Natural killer cell (primary cell): Measurements from ENCODE around the gene CTBP1. TPM values are rescaled to one million over a fixed set of nuclear protein-coding genes. Genes with fewer than 3 reads are reported as not detected.

ENCODE experiments used
- ATAC-seq, 3 donors: fragments of 150-1000 bp in 2 of 3; fragments of 200-7000 bp in 1 of 3; cut with Tn5 transposase; 1 replicate in 1 of 3; 2 replicates in 2 of 3; pipeline ENCODE4 v1.10.0; 2021; ENCODE audit warnings: mild to moderate bottlenecking in 2 of 3, moderate library complexity in 2 of 3
- DNase-seq, 2 donors: peaks; one replicate each; pipeline versions ENCODE4 v3.0.0 to v3.0.0-alpha.2; 2013 to 2021; ENCODE audit warnings: mixed read lengths in 1 of 2
- H3K27ac ChIP-seq: one replicate; pipeline ENCODE4 v1.5.1; 2013; ENCODE audit warnings: mild to moderate bottlenecking, low read length
- H3K27me3 ChIP-seq: one replicate; pipeline ENCODE4 v1.6.1; 2013; ENCODE audit warnings: low read length; ENCODE audit not compliant: control insufficient read depth, insufficient read depth
- H3K36me3 ChIP-seq: one replicate; pipeline ENCODE4 v1.6.1; 2013; ENCODE audit warnings: low read length; ENCODE audit not compliant: control insufficient read depth, insufficient read depth
- H3K4me1 ChIP-seq: one replicate; pipeline ENCODE4 v1.6.1; 2013; ENCODE audit warnings: low read length; ENCODE audit not compliant: control insufficient read depth, insufficient read depth
- H3K4me3 ChIP-seq: one replicate; pipeline ENCODE4 v1.5.1; 2013; ENCODE audit warnings: low read length
- H3K9me3 ChIP-seq: one replicate; pipeline ENCODE4 v1.6.1; 2013; ENCODE audit warnings: low read length; ENCODE audit not compliant: control insufficient read depth, insufficient read depth
- H3K27ac Mint-ChIP-seq, 2 donors: one replicate each; pipeline ENCODE4 v1.8.0; 2022; ENCODE audit warnings: mild to moderate bottlenecking in 2 of 2, mixed read lengths in 2 of 2, moderate library complexity in 1 of 2
- H3K27me3 Mint-ChIP-seq, 2 donors: one replicate each; pipeline ENCODE4 v1.8.0; 2022; ENCODE audit warnings: low read depth in 2 of 2, mixed read lengths in 2 of 2
- H3K36me3 Mint-ChIP-seq: one replicate; pipeline ENCODE4 v1.8.0; 2022; ENCODE audit warnings: mixed read lengths
- H3K4me1 Mint-ChIP-seq, 2 donors: one replicate each; pipeline ENCODE4 v1.8.0; 2022; ENCODE audit warnings: mixed read lengths in 2 of 2
- H3K4me3 Mint-ChIP-seq: one replicate; pipeline ENCODE4 v1.8.0; 2022; ENCODE audit warnings: mild to moderate bottlenecking, moderate library complexity, mixed read lengths
- H3K9me3 Mint-ChIP-seq, 2 donors: one replicate each; pipeline ENCODE4 v1.8.0; 2022; ENCODE audit warnings: mixed read lengths in 2 of 2
- WGBS: methylation state at CpG from one replicate; pipeline ENCODE4 v1.1.7; 2013; ENCODE audit warnings: missing lambda C conversion rate; ENCODE audit not compliant: insufficient coverage; 5-methylcytosine and 5-hydroxymethylcytosine counted together
- intact Hi-C: fragments of 100-400 bp; cut with micrococcal nuclease; formaldehyde crosslinking; loops from one replicate; pipeline ENCODE4 v1.14.2; 2022
- total RNA-seq, 4 donors: library from RNA; stranded (reverse); fragments of 120-200 nt in 1 of 4; gene quantifications; one replicate each; pipeline versions ENCODE4 v1.2.3 to v1.2.4, GENCODE V29; 2013 to 2022
- TF ChIP-seq, protein P1 (sequence below): fragments of 200-600 bp; IDR thresholded peaks from one replicate; pipeline ENCODE4 v1.8.0; 2022; ENCODE audit warnings: antibody characterized with exemption

Gene CTBP1
- total RNA-seq, 3 donors from 2014 or later (not counting 1 experiment from before 2014, with no cell fraction given) = 384 to 388 (median 388) TPM

DNA sequence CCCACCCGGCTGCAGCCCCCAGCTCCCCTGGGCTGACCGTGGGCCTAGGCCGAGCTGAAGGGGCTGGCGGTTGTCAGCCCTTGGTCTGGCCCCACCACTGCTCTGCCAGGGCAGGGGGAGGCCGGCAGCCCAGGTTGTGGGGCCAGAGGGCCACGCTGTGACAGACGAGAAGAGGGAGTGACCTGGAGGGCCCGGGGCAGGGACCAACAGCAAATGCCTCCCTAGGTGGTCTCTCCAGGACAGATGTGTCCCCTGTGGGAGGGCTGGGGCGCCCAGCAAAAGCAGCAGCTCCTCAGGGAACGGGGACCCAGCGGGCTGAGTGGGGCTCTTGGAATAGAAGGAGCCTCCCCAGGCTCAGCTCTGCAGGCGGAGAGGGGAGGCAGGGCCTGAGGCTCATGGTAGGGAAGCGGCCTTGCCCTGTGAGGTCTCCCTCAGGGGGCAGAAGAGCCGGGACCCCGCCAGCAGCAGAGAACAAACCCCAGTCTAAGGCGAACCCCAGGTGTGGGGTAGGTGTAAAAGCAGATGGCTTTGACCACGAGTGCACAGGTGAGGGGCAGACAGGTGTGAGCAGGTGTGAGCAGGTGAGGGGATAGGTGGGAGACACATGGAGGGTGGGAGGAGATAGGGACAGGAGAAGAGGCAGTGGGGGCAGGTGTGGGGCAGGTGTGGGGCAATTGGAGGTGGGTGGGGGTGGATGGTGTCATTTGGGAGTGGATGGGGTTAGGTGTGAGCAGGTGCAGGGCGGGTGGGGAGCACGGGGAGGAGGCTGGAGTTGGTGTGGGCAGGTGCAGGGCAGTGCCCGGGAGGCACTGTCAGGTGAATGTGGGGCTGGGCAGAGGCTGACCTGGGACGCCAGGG lies 42.4 kb downstream of the CTBP1 start:
- intact Hi-C loops = no loop called here
- Histone ChIP-seq H3K4me1 (peaks cover 73% of the 10 kb centered on the region), H3K4me3 (no peak overlapping the region), H3K27ac (peak overlapping the region; percentile 89), H3K27me3 (no peaks in the 10 kb centered on the region), H3K36me3 (peaks cover 20% of the 10 kb centered on the region), H3K9me3 (no peaks in the 10 kb centered on the region)
- no peaks in the 10 kb centered on the region for H3K9me3 Mint-ChIP-seq
- WGBS = 92% methylated on average over 21 of the region's 21 CpGs
- H3K36me3 Mint-ChIP-seq = no peaks in the 10 kb centered on the region
- H3K4me3 Mint-ChIP-seq = no peak overlapping the region
- DNase-seq = no peak
- ATAC-seq = no peak
- H3K4me1 Mint-ChIP-seq = peaks cover 39 to 55% of the 10 kb centered on the region in 2 donors
- no peaks in the 10 kb centered on the region for H3K27me3 Mint-ChIP-seq
- TF ChIP-seq, protein P1, sequence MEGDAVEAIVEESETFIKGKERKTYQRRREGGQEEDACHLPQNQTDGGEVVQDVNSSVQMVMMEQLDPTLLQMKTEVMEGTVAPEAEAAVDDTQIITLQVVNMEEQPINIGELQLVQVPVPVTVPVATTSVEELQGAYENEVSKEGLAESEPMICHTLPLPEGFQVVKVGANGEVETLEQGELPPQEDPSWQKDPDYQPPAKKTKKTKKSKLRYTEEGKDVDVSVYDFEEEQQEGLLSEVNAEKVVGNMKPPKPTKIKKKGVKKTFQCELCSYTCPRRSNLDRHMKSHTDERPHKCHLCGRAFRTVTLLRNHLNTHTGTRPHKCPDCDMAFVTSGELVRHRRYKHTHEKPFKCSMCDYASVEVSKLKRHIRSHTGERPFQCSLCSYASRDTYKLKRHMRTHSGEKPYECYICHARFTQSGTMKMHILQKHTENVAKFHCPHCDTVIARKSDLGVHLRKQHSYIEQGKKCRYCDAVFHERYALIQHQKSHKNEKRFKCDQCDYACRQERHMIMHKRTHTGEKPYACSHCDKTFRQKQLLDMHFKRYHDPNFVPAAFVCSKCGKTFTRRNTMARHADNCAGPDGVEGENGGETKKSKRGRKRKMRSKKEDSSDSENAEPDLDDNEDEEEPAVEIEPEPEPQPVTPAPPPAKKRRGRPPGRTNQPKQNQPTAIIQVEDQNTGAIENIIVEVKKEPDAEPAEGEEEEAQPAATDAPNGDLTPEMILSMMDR = no peak
- H3K27ac Mint-ChIP-seq = peak overlapping the region in 1 of 2 donors; percentile 51

DNA sequence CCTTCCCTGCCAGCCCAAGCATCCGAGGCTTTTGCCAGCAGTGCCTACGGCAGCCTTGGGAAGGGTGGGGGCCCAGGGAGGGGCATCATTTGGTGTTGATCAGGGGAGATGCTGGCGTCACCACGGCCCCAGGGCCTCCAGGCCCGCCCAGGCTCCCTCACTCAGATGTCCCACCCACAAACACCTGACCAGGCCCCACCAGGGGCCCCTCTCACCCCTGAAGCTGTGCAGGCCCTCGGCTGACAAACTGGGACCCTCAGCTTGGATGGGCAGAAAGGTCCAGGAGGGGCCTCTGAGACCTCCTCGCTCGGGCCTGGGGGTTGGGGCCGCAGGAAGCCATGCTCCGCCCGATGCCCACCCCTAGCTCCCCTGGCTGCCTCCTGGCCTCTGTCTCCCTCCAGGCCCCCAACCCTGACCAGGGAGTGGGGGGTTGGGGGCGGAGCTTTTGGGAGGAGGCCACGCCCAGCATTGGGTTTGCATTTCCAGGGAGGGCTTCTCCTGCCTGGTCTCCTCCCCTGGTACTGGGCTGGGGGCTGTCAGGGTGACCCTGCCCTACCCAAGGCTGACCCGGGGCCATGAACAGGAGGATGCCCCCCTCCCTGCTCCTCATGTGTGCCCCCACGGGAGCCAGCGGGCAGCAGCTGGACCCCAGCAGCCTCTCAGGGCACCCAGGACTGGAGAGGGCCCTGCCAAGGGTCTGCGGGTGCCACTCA lies 43.2 kb downstream of the CTBP1 start:
- peak in 1 of 2 donors; percentile 13 for DNase-seq
- peak overlapping the region; percentile 98 to 100 for H3K27ac Mint-ChIP-seq
- Histone ChIP-seq H3K4me1 (peaks cover 81% of the 10 kb centered on the region), H3K27ac (peak overlapping the region; percentile 89), H3K36me3 (peaks cover 12% of the 10 kb centered on the region), H3K27me3 (no peaks in the 10 kb centered on the region), H3K4me3 (no peak overlapping the region), H3K9me3 (no peaks in the 10 kb centered on the region)
- WGBS = 91% methylated on average over 15 of the region's 17 CpGs
- no peak for ATAC-seq
- no peaks in the 10 kb centered on the region for H3K36me3 Mint-ChIP-seq
- no peaks in the 10 kb centered on the region for H3K9me3 Mint-ChIP-seq
- no peak overlapping the region for H3K4me3 Mint-ChIP-seq
- no peaks in the 10 kb centered on the region for H3K27me3 Mint-ChIP-seq
- TF ChIP-seq, protein P1 = no peak
- intact Hi-C loops = no loop called here
- H3K4me1 Mint-ChIP-seq = peaks cover 44 to 61% of the 10 kb centered on the region in 2 donors

DNA sequence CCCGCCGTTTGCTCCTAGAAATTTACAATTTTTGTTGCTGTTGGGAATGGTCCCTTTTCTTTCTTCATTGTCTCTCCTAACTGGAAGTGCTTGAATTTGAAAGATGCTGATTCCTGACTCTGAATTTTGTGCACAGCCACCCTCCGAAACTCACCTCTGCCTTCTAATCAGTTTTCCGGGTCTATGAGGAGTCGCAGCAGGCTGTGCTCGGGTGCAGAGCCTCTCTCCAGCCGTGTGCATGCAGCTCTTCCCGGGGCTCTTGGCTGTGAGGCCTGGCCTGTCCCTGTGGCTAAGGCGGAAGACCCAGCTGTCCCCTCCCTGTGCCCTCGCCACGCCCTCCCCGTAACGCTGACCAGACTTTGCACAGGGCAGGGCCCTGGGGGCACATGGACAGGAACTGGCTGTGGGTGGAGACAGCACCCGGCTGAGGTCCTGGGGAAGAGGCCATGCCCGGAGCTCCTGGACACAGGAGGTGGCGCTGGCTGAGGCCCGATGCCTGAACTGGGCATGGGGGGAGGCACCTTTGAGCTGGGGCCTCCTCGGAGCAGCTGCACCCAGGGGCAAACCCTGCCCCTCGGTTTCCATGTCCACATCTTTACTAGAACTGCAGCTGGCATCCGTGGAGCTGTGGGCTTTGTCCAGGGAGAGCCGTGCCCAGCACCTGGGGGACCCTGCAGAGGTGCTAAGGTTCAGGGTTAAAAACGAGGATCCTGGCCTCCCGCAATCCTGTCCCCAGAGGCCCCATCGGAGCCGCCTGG lies 43.9 kb downstream of the CTBP1 start:
- 77% methylated on average over 25 of the region's 25 CpGs for WGBS
- no peaks in the 10 kb centered on the region for H3K9me3 Mint-ChIP-seq
- no peaks in the 10 kb centered on the region for H3K36me3 Mint-ChIP-seq
- Histone ChIP-seq H3K36me3 (peaks cover 6% of the 10 kb centered on the region), H3K4me1 (peaks cover 89% of the 10 kb centered on the region), H3K9me3 (no peaks in the 10 kb centered on the region), H3K27me3 (no peaks in the 10 kb centered on the region), H3K27ac (peak overlapping the region; percentile 89), H3K4me3 (peak overlapping the region; percentile 11)
- peak overlapping the region; percentile 92 for H3K4me3 Mint-ChIP-seq
- TF ChIP-seq, protein P1 = no peak
- DNase-seq (peak in 1 of 2 donors; percentile 14), ATAC-seq (no peak)
- H3K4me1 Mint-ChIP-seq = peaks cover 47 to 65% of the 10 kb centered on the region in 2 donors
- intact Hi-C loops = loop anchor here (5.0 kb wide), 1 partner anchor 273 kb away; the partner anchor contains the start of genes GAK and TMEM175
- no peaks in the 10 kb centered on the region for H3K27me3 Mint-ChIP-seq
- H3K27ac Mint-ChIP-seq = peak overlapping the region; percentile 98 to 100
